Type B pancreatic cell (in vitro differentiated cells): Measurements from ENCODE around the gene SLAMF6. TPM values are rescaled to one million over a fixed set of nuclear protein-coding genes. Genes with fewer than 3 reads are reported as not detected.
"Not testable (repeated sequence)": the region's sequence is repeated elsewhere in the genome, so short reads cannot be mapped to it uniquely, and the experiment has no call there.

Experiments
- DNase-seq: peaks from one replicate; pipeline ENCODE4 v3.0.0; 2021; ENCODE audit warnings: mixed read lengths; ENCODE audit not compliant: unreplicated experiment; ENCODE audit errors: extremely low spot score
- H3K27ac Mint-ChIP-seq: 2 replicates; pipeline ENCODE4 v1.8.0; 2021; ENCODE audit warnings: mild to moderate bottlenecking, mixed read lengths
- H3K27me3 Mint-ChIP-seq: 2 replicates; pipeline ENCODE4 v1.8.0; 2021; ENCODE audit warnings: mixed read lengths
- H3K36me3 Mint-ChIP-seq: 2 replicates; pipeline ENCODE4 v1.8.0; 2021; ENCODE audit warnings: mixed read lengths
- H3K4me1 Mint-ChIP-seq: one replicate; pipeline ENCODE4 v1.8.0; 2021; ENCODE audit warnings: mixed read lengths; ENCODE audit not compliant: unreplicated experiment
- H3K4me3 Mint-ChIP-seq: 2 replicates; pipeline ENCODE4 v1.8.0; 2021; ENCODE audit warnings: mild to moderate bottlenecking, mixed read lengths
- H3K9me3 Mint-ChIP-seq: 2 replicates; pipeline ENCODE4 v1.8.0; 2021; ENCODE audit warnings: mixed read lengths
- total RNA-seq: library from RNA; stranded (reverse); gene quantifications from 2 replicates; pipeline ENCODE4 v1.2.1, GENCODE V29; 2021; ENCODE audit warnings: low replicate concordance
- TF ChIP-seq, protein P1 (sequence below): fragments of 200-600 bp; sonication (generic); conservative IDR thresholded peaks from 2 replicates; pipeline ENCODE4 v1.5.0; 2021; ENCODE audit warnings: antibody characterized with exemption, mild to moderate bottlenecking

The SLAMF6 gene
- total RNA-seq, 1 donor from 2014 or later: not detected

DNA sequence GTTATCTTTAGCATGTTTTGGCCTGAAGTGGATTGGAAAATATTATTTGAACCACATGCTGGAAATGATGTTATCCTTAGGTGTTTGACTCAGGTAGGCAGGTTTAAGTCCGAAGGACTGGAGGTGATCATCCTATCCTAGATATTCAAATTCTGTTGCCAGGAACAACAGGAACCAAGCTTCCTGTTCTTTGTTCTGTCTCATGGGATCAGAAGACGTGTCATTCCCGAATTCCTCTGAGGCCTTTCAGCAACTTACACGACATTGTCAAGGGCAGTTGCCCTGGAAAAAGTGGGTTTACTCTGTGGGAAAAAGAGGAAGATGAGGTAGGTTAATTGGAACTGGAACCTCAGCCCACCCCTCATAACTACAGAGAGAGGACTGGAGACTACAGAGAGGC lies 36.6 kb downstream of the SLAMF6 start:
- DNase-seq: no peak
- Mint-ChIP-seq H3K36me3 (no peaks in the 10 kb centered on the region), H3K4me3 (no peak overlapping the region), H3K4me1 (no peaks in the 10 kb centered on the region), H3K27me3 (peaks cover 16% of the 10 kb centered on the region), H3K9me3 (no peaks in the 10 kb centered on the region), H3K27ac (no peak overlapping the region)
- TF ChIP-seq, protein P1, sequence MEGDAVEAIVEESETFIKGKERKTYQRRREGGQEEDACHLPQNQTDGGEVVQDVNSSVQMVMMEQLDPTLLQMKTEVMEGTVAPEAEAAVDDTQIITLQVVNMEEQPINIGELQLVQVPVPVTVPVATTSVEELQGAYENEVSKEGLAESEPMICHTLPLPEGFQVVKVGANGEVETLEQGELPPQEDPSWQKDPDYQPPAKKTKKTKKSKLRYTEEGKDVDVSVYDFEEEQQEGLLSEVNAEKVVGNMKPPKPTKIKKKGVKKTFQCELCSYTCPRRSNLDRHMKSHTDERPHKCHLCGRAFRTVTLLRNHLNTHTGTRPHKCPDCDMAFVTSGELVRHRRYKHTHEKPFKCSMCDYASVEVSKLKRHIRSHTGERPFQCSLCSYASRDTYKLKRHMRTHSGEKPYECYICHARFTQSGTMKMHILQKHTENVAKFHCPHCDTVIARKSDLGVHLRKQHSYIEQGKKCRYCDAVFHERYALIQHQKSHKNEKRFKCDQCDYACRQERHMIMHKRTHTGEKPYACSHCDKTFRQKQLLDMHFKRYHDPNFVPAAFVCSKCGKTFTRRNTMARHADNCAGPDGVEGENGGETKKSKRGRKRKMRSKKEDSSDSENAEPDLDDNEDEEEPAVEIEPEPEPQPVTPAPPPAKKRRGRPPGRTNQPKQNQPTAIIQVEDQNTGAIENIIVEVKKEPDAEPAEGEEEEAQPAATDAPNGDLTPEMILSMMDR: no peak

GRCh38 chr1:160483505-160484185 lies 39.4 kb downstream of the SLAMF6 start:
- H3K27me3 Mint-ChIP-seq: peaks cover 4% of the 10 kb centered on the region
- no peaks in the 10 kb centered on the region for H3K4me1 Mint-ChIP-seq
- no peaks in the 10 kb centered on the region for H3K36me3 Mint-ChIP-seq
- H3K27ac Mint-ChIP-seq: no peak overlapping the region
- TF ChIP-seq, protein P1: no peak
- no peaks in the 10 kb centered on the region for H3K9me3 Mint-ChIP-seq
- no peak for DNase-seq
- H3K4me3 Mint-ChIP-seq: no peak overlapping the region

DNA sequence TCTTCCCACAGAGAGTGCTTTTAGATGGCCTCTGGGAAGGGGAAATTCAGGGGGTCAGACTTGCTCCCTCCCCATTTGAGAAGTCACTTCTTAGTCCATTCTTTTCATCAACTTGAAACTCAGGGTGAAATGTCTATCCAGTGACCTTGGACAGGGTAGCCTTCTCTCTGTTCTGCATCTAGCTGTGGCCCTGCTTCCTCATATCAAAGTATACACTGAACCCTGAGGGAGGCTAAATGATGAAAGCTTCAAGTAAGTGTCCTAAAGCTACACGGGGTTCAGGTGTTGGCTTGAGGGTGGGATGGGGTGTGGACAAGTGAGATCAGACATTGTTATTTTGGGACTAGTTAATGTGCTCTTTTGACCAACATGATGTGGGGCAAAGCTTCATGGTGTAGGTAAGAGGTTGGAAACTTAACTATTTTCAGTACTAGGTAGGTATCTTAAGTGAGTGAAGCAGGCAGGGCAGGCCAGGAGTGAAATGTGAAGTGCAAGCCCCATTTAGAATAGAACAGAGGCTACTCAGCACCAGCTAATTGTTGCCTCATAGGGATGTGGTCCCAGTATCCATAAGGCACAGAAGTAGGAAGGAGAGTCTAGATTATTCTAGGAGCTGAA lies 41.0 kb downstream of the SLAMF6 start:
- Mint-ChIP-seq H3K27me3 (peaks cover 4% of the 10 kb centered on the region), H3K27ac (no peak overlapping the region), H3K4me1 (no peaks in the 10 kb centered on the region), H3K36me3 (no peaks in the 10 kb centered on the region), H3K4me3 (no peak overlapping the region), H3K9me3 (no peaks in the 10 kb centered on the region)
- DNase-seq: no peak
- TF ChIP-seq, protein P1: no peak

GRCh38 chr1:160480781-160481180 lies 42.3 kb downstream of the SLAMF6 start:
- H3K4me1 Mint-ChIP-seq, H3K27ac Mint-ChIP-seq, H3K36me3 Mint-ChIP-seq, H3K4me3 Mint-ChIP-seq, H3K27me3 Mint-ChIP-seq, DNase-seq, H3K9me3 Mint-ChIP-seq: not testable (repeated sequence)

GRCh38 chr1:160479091-160479490 lies 44.0 kb downstream of the SLAMF6 start:
- not testable (repeated sequence) for H3K4me1 Mint-ChIP-seq, H3K36me3 Mint-ChIP-seq, H3K9me3 Mint-ChIP-seq, DNase-seq, H3K27me3 Mint-ChIP-seq, H3K27ac Mint-ChIP-seq, H3K4me3 Mint-ChIP-seq

- TF ChIP-seq, protein P1: no peak
- Mint-ChIP-seq H3K27ac (no peak overlapping the region), H3K9me3 (no peaks in the 10 kb centered on the region), H3K36me3 (no peaks in the 10 kb centered on the region), H3K4me1 (no peaks in the 10 kb centered on the region), H3K4me3 (no peak overlapping the region), H3K27me3 (peaks cover 4% of the 10 kb centered on the region)
- no peak for DNase-seq
Measured at GRCh38 chr1:160474392-160475242, 48.4 kb downstream of the SLAMF6 start.
